Common myeloid progenitor, CD34-positive (primary cell): ENCODE results near the gene CALHM1.

ENCODE experiments used
- CTCF ChIA-PET: fragments of 350-600 bp; sonication (Branson Sonifier 250); formaldehyde crosslinking; loops from one replicate; lab custom pipeline; 2021; ENCODE audit warnings: antibody characterized with exemption; lab: Charles Lee
- POLR2A ChIA-PET: fragments of 350-600 bp; sonication (Branson Sonifier 250); formaldehyde crosslinking; loops from one replicate; lab custom pipeline; 2021; ENCODE audit warnings: antibody characterized with exemption; lab: Charles Lee
- DNase-seq, 3 donors: peaks; one replicate each; pipeline versions ENCODE4 v3.0.0 to v3.0.0-alpha.2; 2013
- H3K27ac ChIP-seq, 2 experiments: 1 replicate in 1 of 2; 2 replicates in 1 of 2; pipeline ENCODE4 v1.7.0; 2013; ENCODE audit warnings: inconsistent platforms in 2 of 2, low read length in 2 of 2, mild to moderate bottlenecking in 2 of 2, low read depth in 1 of 2, moderate library complexity in 1 of 2; ENCODE audit not compliant: severe bottlenecking in 2 of 2, insufficient read depth in 1 of 2, poor library complexity in 1 of 2
- H3K27me3 ChIP-seq, 5 experiments: replicated peaks in 2 of 5; 1 replicate in 3 of 5; 2 replicates in 2 of 5; pipeline versions ENCODE4 v1.6.1 to v1.7.0; 2013; ENCODE audit warnings: low read length in 4 of 5, mild to moderate bottlenecking in 2 of 5, moderate library complexity in 2 of 5, inconsistent platforms in 1 of 5; ENCODE audit not compliant: insufficient read depth in 5 of 5, control insufficient read depth in 4 of 5
- H3K36me3 ChIP-seq, 4 experiments: 1 replicate in 2 of 4; 2 replicates in 2 of 4; pipeline versions ENCODE4 v1.6.1 to v1.7.0; 2013; ENCODE audit warnings: low read length in 3 of 4, control low read depth in 1 of 4, mild to moderate bottlenecking in 1 of 4; ENCODE audit not compliant: control insufficient read depth in 4 of 4, insufficient read depth in 4 of 4
- H3K4me1 ChIP-seq, 4 experiments: 1 replicate in 3 of 4; 2 replicates in 1 of 4; pipeline versions ENCODE4 v1.6.1 to v1.7.1; 2013; ENCODE audit warnings: low read length in 3 of 4, mild to moderate bottlenecking in 3 of 4, control low read depth in 1 of 4, inconsistent platforms in 1 of 4, moderate library complexity in 1 of 4; ENCODE audit not compliant: control insufficient read depth in 4 of 4, insufficient read depth in 4 of 4; ENCODE audit errors: control extremely low read depth in 1 of 4
- H3K4me3 ChIP-seq, 7 experiments: 1 replicate in 4 of 7; 2 replicates in 3 of 7; pipeline versions ENCODE4 v1.5.1 to v1.7.0; 2013; ENCODE audit warnings: mild to moderate bottlenecking in 7 of 7, low read length in 6 of 7, moderate library complexity in 6 of 7, inconsistent platforms in 2 of 7, low read depth in 2 of 7, control low read depth in 1 of 7; ENCODE audit not compliant: insufficient read depth in 4 of 7, control insufficient read depth in 1 of 7; ENCODE audit errors: extremely low read depth in 1 of 7
- H3K9me3 ChIP-seq, 5 experiments: 1 replicate in 4 of 5; 2 replicates in 1 of 5; pipeline versions ENCODE4 v1.6.1 to v1.7.1; 2013; ENCODE audit warnings: low read length in 4 of 5, mild to moderate bottlenecking in 2 of 5, inconsistent platforms in 1 of 5, low read depth in 1 of 5, moderate library complexity in 1 of 5; ENCODE audit not compliant: control insufficient read depth in 4 of 5, insufficient read depth in 2 of 5; ENCODE audit errors: control extremely low read depth in 1 of 5
- WGBS: methylation state at CpG from one replicate; pipeline ENCODE4 v1.1.5; 2013; ENCODE audit not compliant: insufficient coverage; 5-methylcytosine and 5-hydroxymethylcytosine counted together

The CALHM1 gene

DNA sequence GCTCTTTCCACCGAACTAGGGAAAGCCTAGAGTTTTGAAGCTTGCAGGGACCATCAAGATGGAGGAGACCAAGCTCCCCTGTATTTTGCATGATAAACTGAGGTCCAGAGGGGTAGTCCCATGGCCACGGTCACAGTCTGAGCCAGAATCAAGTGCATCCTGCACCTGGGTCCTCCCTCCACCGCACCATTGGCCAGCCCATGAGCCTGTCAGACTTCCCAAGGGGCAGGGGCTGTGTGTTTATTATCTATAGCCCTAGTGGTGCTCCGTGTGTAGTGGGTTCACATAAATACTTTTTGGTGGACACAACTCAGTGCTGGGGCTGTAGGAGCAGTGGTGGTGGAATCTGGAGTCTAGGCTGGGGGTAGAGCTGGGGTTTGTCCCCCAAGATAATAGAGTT, 16.7 kb upstream of the CALHM1 start:
- Histone ChIP-seq H3K4me1 (peaks cover 4 to 46% (median 26%) of the 10 kb centered on the region in 4 experiments), H3K9me3 (no peaks in the 10 kb centered on the region), H3K4me3 (no peak overlapping the region), H3K36me3 (no peaks in the 10 kb centered on the region), H3K27ac (no peak overlapping the region), H3K27me3 (no peaks in the 10 kb centered on the region)
- ChIA-PET CTCF (interaction anchor here (0.9 to 12.8 kb wide), 9 partner anchors 10 to 59 kb away, joined by 3 to 157 read pairs (median 4); partner anchors contain the start of gene CALHM2), POLR2A (interaction anchor here (0.6 kb wide), 1 partner anchor 269 kb away, joined by 4 read pairs; no protein-coding TSS in a partner anchor)
- no peak for DNase-seq
- 94% methylated on average over 4 of the region's 4 CpGs for WGBS

GRCh38 chr10:103474077-103474476, 15.4 kb upstream of the CALHM1 start:
- Histone ChIP-seq H3K9me3 (no peaks in the 10 kb centered on the region), H3K4me1 (peaks cover 4 to 60% (median 36%) of the 10 kb centered on the region in 4 experiments), H3K27ac (no peak overlapping the region), H3K36me3 (no peaks in the 10 kb centered on the region), H3K4me3 (no peak overlapping the region), H3K27me3 (peaks cover 0 to 2% (median 0%) of the 10 kb centered on the region in 5 experiments)
- ChIA-PET POLR2A (interaction anchor here (0.6 to 1.0 kb wide), 2 partner anchors 20 to 26 kb away, joined by 3 read pairs; no protein-coding TSS in a partner anchor), CTCF (interaction anchor here (1.1 to 12.8 kb wide), 3 partner anchors 9 to 57 kb away, joined by 3 to 157 read pairs (median 76); partner anchors contain the start of gene CALHM2)
- 98% methylated on average over 3 of the region's 3 CpGs for WGBS
- DNase-seq, result no peak

DNA sequence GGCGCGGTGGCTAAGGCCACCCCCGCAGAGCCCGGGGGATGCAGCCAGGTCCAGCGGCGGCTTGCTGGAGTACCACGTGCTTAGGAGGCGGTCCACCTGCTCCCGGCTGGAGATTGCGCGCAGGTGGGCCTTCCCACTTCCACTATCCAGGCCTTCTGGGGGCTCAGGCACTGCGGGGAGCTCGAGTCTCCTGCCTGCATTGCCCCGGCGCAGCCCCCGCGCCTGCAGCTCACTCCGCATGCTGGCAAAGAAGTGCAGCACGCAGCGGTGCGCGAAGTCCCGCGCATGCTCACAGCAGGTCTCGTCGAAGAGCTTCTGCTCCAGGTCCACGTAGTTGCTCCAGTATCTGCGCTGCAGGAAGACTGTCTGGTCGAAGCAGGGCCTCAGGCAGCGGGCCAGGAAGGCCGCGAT, 14.6 kb upstream of the CALHM1 start:
- Histone ChIP-seq H3K9me3 (no peaks in the 10 kb centered on the region), H3K4me1 (peaks cover 4 to 67% (median 36%) of the 10 kb centered on the region in 4 experiments), H3K36me3 (no peaks in the 10 kb centered on the region), H3K27ac (no peak overlapping the region), H3K4me3 (no peak overlapping the region), H3K27me3 (peaks cover 0 to 2% (median 0%) of the 10 kb centered on the region in 5 experiments)
- ChIA-PET CTCF (interaction anchor here (1.2 to 12.8 kb wide), 2 partner anchors 22 to 57 kb away, joined by 3 to 157 read pairs; no protein-coding TSS in a partner anchor), POLR2A (no interaction called here)
- DNase-seq, result no peak
- 97% methylated on average over 30 of the region's 32 CpGs for WGBS

DNA sequence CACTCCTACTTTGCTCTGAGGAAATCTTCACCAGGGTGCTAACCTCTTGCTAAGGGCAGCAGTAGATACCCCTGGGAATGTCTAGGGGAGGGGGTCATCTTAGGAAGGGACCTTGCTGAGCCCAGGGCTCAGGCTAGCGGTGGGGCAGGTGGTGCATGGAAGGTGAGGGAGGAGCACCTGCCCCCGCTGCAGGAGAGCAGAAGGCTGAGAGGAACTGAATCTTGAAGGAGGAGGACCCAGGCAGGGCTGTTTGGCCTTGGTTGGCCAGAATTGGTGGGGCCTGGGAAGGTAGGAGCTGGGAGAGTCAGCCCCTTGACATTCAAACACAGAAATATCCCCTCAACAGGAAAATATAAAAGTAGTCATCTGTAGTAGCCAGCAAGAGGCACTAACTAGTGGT, 13.3 kb upstream of the CALHM1 start:
- POLR2A ChIA-PET, result no interaction called here
- Histone ChIP-seq H3K4me3 (peak overlapping the region in 2 of 7 experiments; percentile 6 to 14), H3K9me3 (no peaks in the 10 kb centered on the region)

DNA sequence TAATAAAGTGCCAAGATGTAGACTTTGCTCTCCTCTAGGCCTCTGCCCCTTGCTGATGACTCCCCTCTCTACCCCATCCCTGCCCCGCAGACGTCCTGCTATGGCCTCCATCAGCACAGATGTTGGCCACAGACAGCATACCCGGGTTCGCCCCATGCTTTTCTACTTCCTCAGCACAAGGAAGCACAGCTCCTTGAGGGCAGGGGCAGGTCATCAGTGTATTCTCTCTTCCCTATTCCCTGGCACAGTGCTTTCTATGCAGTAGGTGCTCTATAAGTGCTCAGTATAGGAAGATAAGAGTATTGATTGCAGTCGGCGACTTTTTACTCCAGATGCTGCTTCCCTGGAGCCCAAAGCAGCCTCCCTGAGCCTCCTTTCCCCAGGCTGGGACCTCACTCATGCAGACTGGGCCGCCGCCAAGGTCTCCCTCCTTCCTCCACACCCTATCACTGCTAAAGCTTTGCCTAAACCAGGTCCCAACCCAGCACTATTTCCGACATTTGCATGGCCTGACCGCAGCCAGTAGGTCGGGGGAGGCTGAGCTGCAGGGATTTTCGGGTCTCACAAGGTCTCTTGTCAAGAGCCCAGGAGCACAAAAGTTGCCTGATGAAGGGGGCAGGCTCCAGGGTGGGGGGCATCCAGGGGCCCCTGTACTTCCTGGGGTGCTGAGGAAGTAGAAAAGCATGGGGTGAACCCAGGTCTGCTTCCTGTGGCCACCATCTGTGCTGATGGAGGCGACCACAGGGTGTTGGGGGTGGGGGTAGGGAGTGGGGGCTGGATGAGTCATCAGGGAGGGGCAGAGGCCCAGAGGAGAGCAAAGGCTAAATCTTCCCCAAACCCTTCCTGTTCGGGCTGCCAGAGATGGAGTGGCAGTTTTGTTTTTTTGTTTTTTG, 12.3 kb upstream of the CALHM1 start:
- Histone ChIP-seq H3K27me3 (peaks cover 0 to 3% (median 0%) of the 10 kb centered on the region in 5 experiments), H3K4me1 (peaks cover 4 to 71% (median 31%) of the 10 kb centered on the region in 4 experiments), H3K4me3 (peak overlapping the region in 4 of 7 experiments; percentile 11 to 61 (median 36)), H3K36me3 (no peaks in the 10 kb centered on the region), H3K9me3 (no peaks in the 10 kb centered on the region), H3K27ac (peak overlapping the region; percentile 25 to 47)
- ChIA-PET CTCF (interaction anchor here (0.8 to 12.8 kb wide), 8 partner anchors 8 to 223 kb away, joined by 3 to 157 read pairs (median 4); partner anchors contain the start of genes CALHM2 and CALHM3), POLR2A (interaction anchor here (0.7 to 1.1 kb wide), 4 partner anchors 12 to 19 kb away, joined by 3 to 4 read pairs (median 4); partner anchors contain the start of gene CALHM2)
- 12% methylated on average over 9 of the region's 14 CpGs for WGBS
- DNase-seq, result peak; percentile 93 to 99 (median 98)

More for the DNA sequence above, 13.3 kb upstream of the CALHM1 start:
- DNase-seq, result peak in 1 of 3 donors; percentile 21
- WGBS, result no CpG with 5 or more reads among the region's 2 CpGs
- peaks cover 4 to 75% (median 38%) of the 10 kb centered on the region in 4 experiments for H3K4me1 ChIP-seq
- CTCF ChIA-PET, result interaction anchor here (0.8 to 12.8 kb wide), 5 partner anchors 9 to 222 kb away, joined by 3 to 157 read pairs (median 10); partner anchors contain the start of gene CALHM2
- peak overlapping the region in 1 of 2 experiments; percentile 47 for H3K27ac ChIP-seq
- H3K27me3 ChIP-seq, result peaks cover 0 to 3% (median 0%) of the 10 kb centered on the region in 5 experiments
- H3K36me3 ChIP-seq, result no peaks in the 10 kb centered on the region

DNA sequence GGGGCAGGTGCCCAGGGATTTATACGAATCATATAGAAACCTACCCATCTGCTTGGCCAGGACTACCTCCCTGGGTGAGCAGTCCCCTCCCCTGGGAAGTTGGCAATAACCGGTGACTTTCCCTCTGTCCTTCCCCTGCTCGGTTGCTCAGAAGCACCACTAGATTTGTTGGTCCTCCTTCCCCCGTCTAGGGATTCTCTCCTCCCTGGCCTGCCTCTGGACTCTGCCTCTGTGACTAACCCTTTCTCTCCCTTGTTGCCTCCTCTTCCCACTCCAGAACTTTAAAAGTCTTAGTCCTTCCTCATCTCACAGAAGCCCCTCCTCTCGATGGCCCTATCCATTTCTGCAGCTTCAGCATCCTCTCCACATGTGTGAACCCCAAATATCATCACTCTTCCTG, 10.5 kb upstream of the CALHM1 start:
- Histone ChIP-seq H3K9me3 (no peaks in the 10 kb centered on the region), H3K27ac (no peak overlapping the region), H3K36me3 (no peaks in the 10 kb centered on the region), H3K4me1 (peaks cover 4 to 69% (median 31%) of the 10 kb centered on the region in 4 experiments), H3K4me3 (no peak overlapping the region), H3K27me3 (peaks cover 0 to 3% (median 0%) of the 10 kb centered on the region in 5 experiments)
- no peak for DNase-seq
- CTCF ChIA-PET, result interaction anchor here (0.7 to 12.8 kb wide), 8 partner anchors 14 to 92 kb away, joined by 3 to 157 read pairs (median 4); partner anchors contain the start of gene CALHM2
- 91% methylated on average over 5 of the region's 5 CpGs for WGBS
- POLR2A ChIA-PET, result no interaction called here
